Keratinocyte (primary cell): ENCODE data around the gene ADCK1. TPM values are rescaled to one million over a fixed set of nuclear protein-coding genes. Genes with fewer than 3 reads are reported as not detected.
"Not testable (repeated sequence)": the region's sequence is repeated elsewhere in the genome, so short reads cannot be mapped to it uniquely, and the experiment has no call there.

ENCODE experiments used
- DNase-seq: peaks from one replicate; pipeline ENCODE4 v3.0.0-alpha.2; 2011; ENCODE audit warnings: low read depth, missing footprints, low spot score
- FAIRE-seq: peaks from 2 replicates; lab custom pipeline; 2011; peaks lifted over from hg19 to GRCh38; lab: Jason Lieb, UNC
- H2AFZ ChIP-seq: 2 replicates; pipeline ENCODE4 v1.6.0; 2012; ENCODE audit warnings: low read length, control low read depth, inconsistent platforms; ENCODE audit not compliant: control insufficient read depth
- H3K27ac ChIP-seq: 2 replicates; pipeline ENCODE4 v1.5.1; 2011; ENCODE audit warnings: low read length; ENCODE audit not compliant: control insufficient read depth, insufficient read depth
- H3K27me3 ChIP-seq: 3 replicates; pipeline ENCODE4 v1.6.0; 2011; ENCODE audit warnings: low read length; ENCODE audit not compliant: control insufficient read depth, insufficient read depth; ENCODE audit errors: extremely low read depth
- H3K36me3 ChIP-seq, 2 experiments: 2 replicates in 1 of 2; 3 replicates in 1 of 2; pipeline ENCODE4 v1.5.1; 2011; ENCODE audit warnings: low read length in 2 of 2, mild to moderate bottlenecking in 1 of 2; ENCODE audit not compliant: control insufficient read depth in 2 of 2, insufficient read depth in 2 of 2; ENCODE audit errors: extremely low read depth in 1 of 2
- H3K4me1 ChIP-seq: 3 replicates; pipeline ENCODE4 v1.5.1; 2011; ENCODE audit warnings: low read length; ENCODE audit not compliant: control insufficient read depth, insufficient read depth; ENCODE audit errors: extremely low read depth
- H3K4me2 ChIP-seq: 3 replicates; pipeline ENCODE4 v1.6.0; 2011; ENCODE audit warnings: low read depth, low read length; ENCODE audit not compliant: control insufficient read depth, insufficient read depth; ENCODE audit errors: extremely low read depth
- H3K4me3 ChIP-seq, 3 experiments: fragments of 200-600 bp in 1 of 3; sonication (generic) in 1 of 3; 2 replicates in 2 of 3; 3 replicates in 1 of 3; pipeline ENCODE4 v1.5.1; 2011 to 2016; ENCODE audit warnings: low read length in 3 of 3, mild to moderate bottlenecking in 3 of 3, control low read depth in 2 of 3, inconsistent platforms in 1 of 3, low read depth in 1 of 3, mixed read lengths in 1 of 3, mixed run types in 1 of 3, moderate library complexity in 1 of 3; ENCODE audit not compliant: control insufficient read depth in 2 of 3, insufficient read depth in 2 of 3; ENCODE audit errors: extremely low read depth in 1 of 3
- H3K79me2 ChIP-seq: 2 replicates; pipeline ENCODE4 v1.6.0; 2012; ENCODE audit warnings: low read length; ENCODE audit not compliant: control insufficient read depth, insufficient read depth
- H3K9ac ChIP-seq: 3 replicates; pipeline ENCODE4 v1.6.0; 2011; ENCODE audit warnings: low read length; ENCODE audit not compliant: control insufficient read depth, insufficient read depth; ENCODE audit errors: extremely low read depth
- H3K9me1 ChIP-seq: 3 replicates; pipeline ENCODE4 v1.6.0; 2011; ENCODE audit warnings: low read length; ENCODE audit not compliant: control insufficient read depth, insufficient read depth; ENCODE audit errors: extremely low read depth
- H3K9me3 ChIP-seq: 2 replicates; pipeline ENCODE4 v1.5.1; 2012; ENCODE audit warnings: low read depth, low read length; ENCODE audit not compliant: control insufficient read depth
- H4K20me1 ChIP-seq: 3 replicates; pipeline ENCODE4 v1.6.0; 2011; ENCODE audit warnings: low read length; ENCODE audit not compliant: control insufficient read depth, insufficient read depth; ENCODE audit errors: extremely low read depth
- CTCF ChIP-seq, 3 experiments: IDR thresholded peaks in 1 of 3; conservative IDR thresholded peaks in 1 of 3; optimal IDR thresholded peaks in 1 of 3; 2 replicates in 2 of 3; 3 replicates in 1 of 3; pipeline versions ENCODE3 to v1.5.1; 2011; ENCODE audit warnings: low read length in 3 of 3, mild to moderate bottlenecking in 3 of 3, moderate library complexity in 2 of 3, control low read depth in 1 of 3, inconsistent platforms in 1 of 3; ENCODE audit not compliant: insufficient read depth in 2 of 3; ENCODE audit errors: extremely low read depth in 1 of 3
- EZH2 ChIP-seq: IDR thresholded peaks from one replicate; pipeline ENCODE4 v1.6.1; 2012; ENCODE audit warnings: inconsistent platforms, mild to moderate bottlenecking, low read length, moderate library complexity
- dilution Hi-C: fragments of 300-500 bp; cut with MboI; formaldehyde crosslinking; loops from one replicate; pipeline ENCODE4 v1.7.0; 2020; ENCODE audit warnings: low sequenced_read_pairs; ENCODE audit not compliant: extremely low pct_ligation_motif_present
- polyA plus RNA-seq, 5 experiments: library from polyadenylated mRNA; depleted of rRNA in 3 of 5; stranded (reverse) in 3 of 5; stranded (forward) in 1 of 5; unstranded in 1 of 5; fragments of >200 nt; gene quantifications; 1 replicate in 1 of 5; 2 replicates in 3 of 5; 3 replicates in 1 of 5; pipeline versions ENCODE4 v1.2.1 to v1.2.3, GENCODE V29; 2011 to 2012; ENCODE audit warnings: missing spikeins in 2 of 5, low read depth in 1 of 5, low replicate concordance in 1 of 5

Gene ADCK1
- polyA plus RNA-seq, 1 donor (not counting 4 experiments of a cell fraction or from before 2014, with no cell fraction given) = 4.9 TPM

- Histone ChIP-seq H3K4me1 (peaks cover 15% of the 10 kb centered on the region), H3K27me3 (no peaks in the 10 kb centered on the region), H3K79me2 (no peaks in the 10 kb centered on the region), H3K36me3 (no peaks in the 10 kb centered on the region), H3K4me2 (no peak overlapping the region), H3K4me3 (no peak overlapping the region), H3K9me1 (no peaks in the 10 kb centered on the region), H3K9me3 (no peaks in the 10 kb centered on the region), H3K9ac (no peak overlapping the region), H4K20me1 (no peaks in the 10 kb centered on the region), H2AFZ (no peak overlapping the region), H3K27ac (no peak overlapping the region)
- TF ChIP-seq CTCF (optimal IDR thresholded peaks at IDR 0.05 in 1 of 3, IDR thresholded peaks at IDR 0.05 in 1 of 3, conservative IDR thresholded peaks at IDR 0.05 in 1 of 3; ENCODE audit: extremely low read depth in 1 of 3, insufficient read depth in 2 of 3, low read length in 3 of 3) (no peak), EZH2 (no peak)
- dilution Hi-C loops = no loop called here
- no peak for DNase-seq
- FAIRE-seq = no peak
Measured at GRCh38 chr14:77794357-77794756, 5.6 kb upstream of the ADCK1 start.

- H3K9me3 ChIP-seq, H3K79me2 ChIP-seq, H3K27ac ChIP-seq, H3K27me3 ChIP-seq, H3K36me3 ChIP-seq, H3K9me1 ChIP-seq, FAIRE-seq, H4K20me1 ChIP-seq, DNase-seq, dilution Hi-C loops, H3K4me1 ChIP-seq: not testable (repeated sequence)
- Histone ChIP-seq H3K9ac (peak overlapping the region; percentile 82), H3K4me2 (peak overlapping the region; percentile 85), H3K4me3 (peak overlapping the region; percentile 67 to 80 (median 74)), H2AFZ (peak overlapping the region; percentile 95)
Measured at GRCh38 chr14:77799456-77799855, 453 bp upstream of the ADCK1 start.

- Histone ChIP-seq H4K20me1 (no peaks in the 10 kb centered on the region), H3K27ac (no peak overlapping the region), H3K36me3 (no peaks in the 10 kb centered on the region), H3K9me3 (no peaks in the 10 kb centered on the region), H3K4me3 (peak overlapping the region; percentile 67 to 80 (median 74)), H3K9ac (peak overlapping the region; percentile 82), H3K79me2 (no peaks in the 10 kb centered on the region), H3K27me3 (no peaks in the 10 kb centered on the region), H3K4me2 (peak overlapping the region; percentile 85), H3K9me1 (no peaks in the 10 kb centered on the region), H2AFZ (peak overlapping the region; percentile 88), H3K4me1 (peaks cover 6% of the 10 kb centered on the region)
- no peak for FAIRE-seq
- DNase-seq = no peak
- dilution Hi-C loops = no loop called here
- TF ChIP-seq CTCF (optimal IDR thresholded peaks at IDR 0.05 in 1 of 3, IDR thresholded peaks at IDR 0.05 in 1 of 3, conservative IDR thresholded peaks at IDR 0.05 in 1 of 3; ENCODE audit: extremely low read depth in 1 of 3, insufficient read depth in 2 of 3, low read length in 3 of 3) (no peak), EZH2 (no peak)
Measured at GRCh38 chr14:77800814-77801213, 905 bp downstream of the ADCK1 start.
